Loucy (cell line): ENCODE results near the gene YIPF1.

ENCODE experiments used
- H2AFZ ChIP-seq: fragments of 200-600 bp; sonication (generic); 2 replicates; pipeline ENCODE4 v1.6.0; 2016; ENCODE audit warnings: antibody characterized with exemption, mild to moderate bottlenecking, low read length, moderate library complexity
- H3F3A ChIP-seq: fragments of 200-600 bp; 2 replicates; pipeline ENCODE4 v1.6.0; 2016; ENCODE audit warnings: antibody characterized with exemption, low read depth, mild to moderate bottlenecking
- H3K27me3 ChIP-seq: fragments of 200-600 bp; sonication (generic); 2 replicates; pipeline ENCODE4 v1.6.1; 2014; ENCODE audit warnings: low read length, mild to moderate bottlenecking; ENCODE audit not compliant: insufficient read depth, poor library complexity, severe bottlenecking
- H3K36me3 ChIP-seq: fragments of 200-600 bp; sonication (generic); 2 replicates; pipeline ENCODE4 v1.6.1; 2016; ENCODE audit warnings: low read length; ENCODE audit not compliant: insufficient read depth
- H3K4me1 ChIP-seq: fragments of 200-600 bp; sonication (generic); 2 replicates; pipeline ENCODE4 v1.5.1; 2014; ENCODE audit warnings: low read length, mild to moderate bottlenecking; ENCODE audit not compliant: insufficient read depth, poor library complexity, severe bottlenecking
- H3K4me2 ChIP-seq: fragments of 200-600 bp; sonication (generic); 2 replicates; pipeline ENCODE4 v1.6.0; 2014; ENCODE audit warnings: antibody characterized with exemption, low read length, low read depth, mild to moderate bottlenecking; ENCODE audit not compliant: poor library complexity, severe bottlenecking
- H3K4me3 ChIP-seq: fragments of 200-600 bp; sonication (generic); 2 replicates; pipeline ENCODE4 v1.5.1; 2014; ENCODE audit warnings: low read length, mild to moderate bottlenecking, mixed read lengths; ENCODE audit not compliant: poor library complexity, severe bottlenecking
- H3K79me2 ChIP-seq: fragments of 200-600 bp; sonication (generic); 2 replicates; pipeline ENCODE4 v1.6.1; 2014; ENCODE audit warnings: low read length; ENCODE audit not compliant: insufficient read depth
- H3K9ac ChIP-seq: fragments of 200-600 bp; sonication (generic); 2 replicates; pipeline ENCODE4 v1.6.0; 2014; ENCODE audit warnings: mild to moderate bottlenecking, low read depth, low read length, moderate library complexity; ENCODE audit not compliant: poor library complexity, severe bottlenecking
- H3K9me2 ChIP-seq: fragments of 200-600 bp; sonication (generic); replicated peaks from 2 replicates; pipeline ENCODE4 v1.6.1; 2016; ENCODE audit warnings: low read depth, low read length, mixed read lengths
- H3K9me3 ChIP-seq: fragments of 200-600 bp; sonication (generic); 2 replicates; pipeline ENCODE4 v1.6.1; 2014; ENCODE audit warnings: mild to moderate bottlenecking, antibody characterized with exemption, low read length, low read depth; ENCODE audit not compliant: insufficient read depth
- H4K20me1 ChIP-seq: fragments of 200-600 bp; sonication (generic); 2 replicates; pipeline ENCODE4 v1.6.0; 2014; ENCODE audit warnings: antibody characterized with exemption, low read length, mild to moderate bottlenecking; ENCODE audit not compliant: insufficient read depth, poor library complexity, severe bottlenecking
- EZH2phosphoT487 ChIP-seq: fragments of 200-600 bp; IDR thresholded peaks from 2 replicates; pipeline ENCODE4 v1.6.1; 2018; ENCODE audit warnings: antibody characterized with exemption, mild to moderate bottlenecking, moderate library complexity, borderline replicate concordance
- TF ChIP-seq, protein P1 (sequence below): fragments of 200-600 bp; sonication (generic); conservative IDR thresholded peaks from 2 replicates; pipeline ENCODE4 v1.5.1; 2014; ENCODE audit warnings: mild to moderate bottlenecking, antibody characterized with exemption, low read length

Gene YIPF1

DNA sequence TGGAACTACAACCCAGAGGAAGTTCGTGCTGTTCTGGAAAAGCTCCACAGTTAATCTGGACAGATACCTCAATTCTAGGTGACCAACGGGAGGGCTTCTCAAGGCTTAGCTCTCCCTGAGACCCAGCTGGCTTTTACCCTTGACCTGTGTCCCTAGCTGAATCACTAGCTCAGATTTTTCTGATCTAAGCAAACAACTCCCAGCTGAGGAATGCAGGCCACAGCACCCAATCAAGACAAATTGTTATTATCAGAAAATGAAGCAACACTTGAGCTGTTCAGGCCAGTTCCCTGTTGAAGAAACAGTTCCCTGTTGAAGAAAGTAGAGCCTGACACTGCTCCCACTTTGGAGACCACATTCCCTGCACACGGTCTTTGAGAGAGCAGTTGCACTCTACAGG lies 20.3 kb upstream of the YIPF1 start:
- H3K27me3 ChIP-seq, result no peaks in the 10 kb centered on the region
- H3F3A ChIP-seq, result no peaks in the 10 kb centered on the region
- no peaks in the 10 kb centered on the region for H3K4me1 ChIP-seq
- no peak for TF ChIP-seq EZH2phosphoT487
- TF ChIP-seq, protein P1, sequence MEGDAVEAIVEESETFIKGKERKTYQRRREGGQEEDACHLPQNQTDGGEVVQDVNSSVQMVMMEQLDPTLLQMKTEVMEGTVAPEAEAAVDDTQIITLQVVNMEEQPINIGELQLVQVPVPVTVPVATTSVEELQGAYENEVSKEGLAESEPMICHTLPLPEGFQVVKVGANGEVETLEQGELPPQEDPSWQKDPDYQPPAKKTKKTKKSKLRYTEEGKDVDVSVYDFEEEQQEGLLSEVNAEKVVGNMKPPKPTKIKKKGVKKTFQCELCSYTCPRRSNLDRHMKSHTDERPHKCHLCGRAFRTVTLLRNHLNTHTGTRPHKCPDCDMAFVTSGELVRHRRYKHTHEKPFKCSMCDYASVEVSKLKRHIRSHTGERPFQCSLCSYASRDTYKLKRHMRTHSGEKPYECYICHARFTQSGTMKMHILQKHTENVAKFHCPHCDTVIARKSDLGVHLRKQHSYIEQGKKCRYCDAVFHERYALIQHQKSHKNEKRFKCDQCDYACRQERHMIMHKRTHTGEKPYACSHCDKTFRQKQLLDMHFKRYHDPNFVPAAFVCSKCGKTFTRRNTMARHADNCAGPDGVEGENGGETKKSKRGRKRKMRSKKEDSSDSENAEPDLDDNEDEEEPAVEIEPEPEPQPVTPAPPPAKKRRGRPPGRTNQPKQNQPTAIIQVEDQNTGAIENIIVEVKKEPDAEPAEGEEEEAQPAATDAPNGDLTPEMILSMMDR, result no peak
- H3K4me3 ChIP-seq, result no peak overlapping the region
- no peaks in the 10 kb centered on the region for H3K9me2 ChIP-seq
- no peak overlapping the region for H3K4me2 ChIP-seq
- no peak overlapping the region for H2AFZ ChIP-seq
- no peak overlapping the region for H3K9ac ChIP-seq
- H3K36me3 ChIP-seq, result no peaks in the 10 kb centered on the region; the same call in 1 of the 2 replicates
- H3K9me3 ChIP-seq, result no peaks in the 10 kb centered on the region
- H4K20me1 ChIP-seq, result no peaks in the 10 kb centered on the region
- no peaks in the 10 kb centered on the region for H3K79me2 ChIP-seq

GRCh38 chr1:53906121-53906520 lies 16.5 kb upstream of the YIPF1 start:
- Histone ChIP-seq H3K79me2 (no peaks in the 10 kb centered on the region), H3K4me1 (no peaks in the 10 kb centered on the region), H3F3A (no peaks in the 10 kb centered on the region), H3K4me3 (no peak overlapping the region), H3K36me3 (no peaks in the 10 kb centered on the region), H3K27me3 (no peaks in the 10 kb centered on the region), H4K20me1 (no peaks in the 10 kb centered on the region), H3K4me2 (no peak overlapping the region), H2AFZ (no peak overlapping the region), H3K9me2 (no peaks in the 10 kb centered on the region), H3K9me3 (no peaks in the 10 kb centered on the region), H3K9ac (no peak overlapping the region)
- TF ChIP-seq, protein P1, result no peak
- no peak for TF ChIP-seq EZH2phosphoT487

DNA sequence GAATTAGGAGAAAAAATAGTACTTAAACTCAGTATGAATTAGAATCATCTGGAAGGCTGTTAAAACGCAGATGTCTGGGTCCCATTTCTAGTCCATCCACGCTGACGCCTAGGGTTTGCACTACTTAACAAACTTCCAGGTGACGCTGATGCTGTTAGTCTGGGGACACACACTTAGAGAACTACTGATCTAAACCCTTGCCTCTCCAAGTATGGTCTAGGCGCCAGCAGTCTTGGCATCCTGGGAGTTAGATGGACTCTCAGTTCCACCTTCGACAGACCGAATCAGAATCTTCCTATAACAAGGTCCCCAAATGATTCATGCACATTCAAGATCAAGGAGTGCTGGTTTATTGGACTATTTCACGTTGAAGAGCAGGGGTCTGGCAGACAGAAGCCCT lies 15.9 kb upstream of the YIPF1 start:
- H3K4me1 ChIP-seq, result no peaks in the 10 kb centered on the region
- no peak overlapping the region for H2AFZ ChIP-seq
- no peak overlapping the region for H3K4me2 ChIP-seq
- H3K9me2 ChIP-seq, result no peaks in the 10 kb centered on the region
- no peak overlapping the region for H3K4me3 ChIP-seq
- no peaks in the 10 kb centered on the region for H4K20me1 ChIP-seq
- no peaks in the 10 kb centered on the region for H3K79me2 ChIP-seq
- no peaks in the 10 kb centered on the region for H3K36me3 ChIP-seq
- no peaks in the 10 kb centered on the region for H3K27me3 ChIP-seq
- no peaks in the 10 kb centered on the region for H3F3A ChIP-seq
- TF ChIP-seq EZH2phosphoT487, result no peak
- TF ChIP-seq, protein P1, result no peak
- H3K9ac ChIP-seq, result no peak overlapping the region
- no peaks in the 10 kb centered on the region for H3K9me3 ChIP-seq
